T47D (cell line): ENCODE measurements around the gene SBF2.
"Not testable (repeated sequence)": the region's sequence is repeated elsewhere in the genome, so short reads cannot be mapped to it uniquely, and the experiment has no call there.

ENCODE experiments used
- DNase-seq, 2 experiments: peaks; one replicate each; pipeline versions ENCODE4 v3.0.0 to v3.0.0-alpha.2; 2011 to 2012; ENCODE audit warnings: low read depth in 1 of 2, low spot score in 1 of 2
- JUND ChIP-seq: IDR thresholded peaks from 2 replicates; pipeline ENCODE4 v1.6.1; 2012; ENCODE audit warnings: low read depth
- in situ Hi-C: cut with HindIII; loops from 2 replicates; pipeline ENCODE4 v1.10.0; 2016; ENCODE audit warnings: low sequenced_read_pairs, low pct_unique_long_range_greater_than_20kb

SBF2 gene

GRCh38 chr11:10049756-10050155 is 244.3 kb downstream of the SBF2 start:
- in situ Hi-C loops: no loop called here
- TF ChIP-seq JUND: no peak
- no peak for DNase-seq

- in situ Hi-C loops: no loop called here
- no peak for TF ChIP-seq JUND
- no peak for DNase-seq
Observed at GRCh38 chr11:10048350-10048749, 245.7 kb downstream of the SBF2 start.

GRCh38 chr11:10044618-10045017 is 249.4 kb downstream of the SBF2 start:
- TF ChIP-seq JUND: no peak
- DNase-seq: no peak
- in situ Hi-C loops: no loop called here

GRCh38 chr11:10042699-10043098 is 251.3 kb downstream of the SBF2 start:
- no peak for TF ChIP-seq JUND
- no peak for DNase-seq
- in situ Hi-C loops: no loop called here

GRCh38 chr11:10041748-10042446 is 252.1 kb downstream of the SBF2 start:
- no peak for DNase-seq
- in situ Hi-C loops: no loop called here
- TF ChIP-seq JUND: no peak

GRCh38 chr11:10041332-10041731 is 252.7 kb downstream of the SBF2 start:
- no peak for TF ChIP-seq JUND
- in situ Hi-C loops: no loop called here
- no peak for DNase-seq

GRCh38 chr11:10038521-10039302 is 255.3 kb downstream of the SBF2 start:
- DNase-seq: no peak
- TF ChIP-seq JUND: no peak
- in situ Hi-C loops: no loop called here

- in situ Hi-C loops, DNase-seq: not testable (repeated sequence)
Observed at GRCh38 chr11:10035932-10036331, 258.1 kb downstream of the SBF2 start.

- in situ Hi-C loops: no loop called here
- TF ChIP-seq JUND: no peak
Observed at GRCh38 chr11:10032935-10033334, 261.1 kb downstream of the SBF2 start.

GRCh38 chr11:10030122-10030490 is 263.9 kb downstream of the SBF2 start:
- TF ChIP-seq JUND: no peak
- DNase-seq: no peak
- in situ Hi-C loops: no loop called here

More at GRCh38 chr11:10032935-10033334, 261.1 kb downstream of the SBF2 start:
- no peak for DNase-seq

GRCh38 chr11:10029386-10030121 is 264.5 kb downstream of the SBF2 start:
- DNase-seq: no peak
- no peak for TF ChIP-seq JUND
- in situ Hi-C loops: no loop called here

- in situ Hi-C loops: no loop called here
- DNase-seq: no peak
- no peak for TF ChIP-seq JUND
Observed at GRCh38 chr11:10026514-10026913, 267.5 kb downstream of the SBF2 start.

- DNase-seq: no peak
- in situ Hi-C loops: no loop called here
- no peak for TF ChIP-seq JUND
Observed at GRCh38 chr11:10023212-10023611, 270.8 kb downstream of the SBF2 start.
